Nephron (organoid): ENCODE results near the gene GALNT7.

Experiments used
- H3K27ac Mint-ChIP-seq, 3 experiments: 2 replicates each; pipeline ENCODE4 v1.8.0; 2020; ENCODE audit warnings: mixed read lengths in 3 of 3, mild to moderate bottlenecking in 2 of 3, moderate library complexity in 1 of 3
- H3K27me3 Mint-ChIP-seq: 2 replicates; pipeline ENCODE4 v1.8.0; 2021; ENCODE audit warnings: low read depth, mild to moderate bottlenecking, moderate library complexity, mixed read lengths
- H3K36me3 Mint-ChIP-seq: 2 replicates; pipeline ENCODE4 v1.8.0; 2020; ENCODE audit warnings: low read depth, mixed read lengths
- H3K4me1 Mint-ChIP-seq: 2 replicates; pipeline ENCODE4 v1.8.0; 2020; ENCODE audit warnings: mixed read lengths
- H3K4me3 Mint-ChIP-seq, 3 experiments: 2 replicates each; pipeline ENCODE4 v1.8.0; 2020; ENCODE audit warnings: mild to moderate bottlenecking in 3 of 3, mixed read lengths in 3 of 3, moderate library complexity in 2 of 3
- H3K9me3 Mint-ChIP-seq: 2 replicates; pipeline ENCODE4 v1.8.0; 2020; ENCODE audit warnings: mixed read lengths
- TF ChIP-seq, protein P1 (sequence below), 3 experiments: fragments of 200-600 bp; sonication (generic); IDR thresholded peaks; one replicate each; pipeline ENCODE4 v1.5.0; 2021; ENCODE audit warnings: antibody characterized with exemption in 3 of 3; ENCODE audit not compliant: unreplicated experiment in 3 of 3

The GALNT7 gene

DNA sequence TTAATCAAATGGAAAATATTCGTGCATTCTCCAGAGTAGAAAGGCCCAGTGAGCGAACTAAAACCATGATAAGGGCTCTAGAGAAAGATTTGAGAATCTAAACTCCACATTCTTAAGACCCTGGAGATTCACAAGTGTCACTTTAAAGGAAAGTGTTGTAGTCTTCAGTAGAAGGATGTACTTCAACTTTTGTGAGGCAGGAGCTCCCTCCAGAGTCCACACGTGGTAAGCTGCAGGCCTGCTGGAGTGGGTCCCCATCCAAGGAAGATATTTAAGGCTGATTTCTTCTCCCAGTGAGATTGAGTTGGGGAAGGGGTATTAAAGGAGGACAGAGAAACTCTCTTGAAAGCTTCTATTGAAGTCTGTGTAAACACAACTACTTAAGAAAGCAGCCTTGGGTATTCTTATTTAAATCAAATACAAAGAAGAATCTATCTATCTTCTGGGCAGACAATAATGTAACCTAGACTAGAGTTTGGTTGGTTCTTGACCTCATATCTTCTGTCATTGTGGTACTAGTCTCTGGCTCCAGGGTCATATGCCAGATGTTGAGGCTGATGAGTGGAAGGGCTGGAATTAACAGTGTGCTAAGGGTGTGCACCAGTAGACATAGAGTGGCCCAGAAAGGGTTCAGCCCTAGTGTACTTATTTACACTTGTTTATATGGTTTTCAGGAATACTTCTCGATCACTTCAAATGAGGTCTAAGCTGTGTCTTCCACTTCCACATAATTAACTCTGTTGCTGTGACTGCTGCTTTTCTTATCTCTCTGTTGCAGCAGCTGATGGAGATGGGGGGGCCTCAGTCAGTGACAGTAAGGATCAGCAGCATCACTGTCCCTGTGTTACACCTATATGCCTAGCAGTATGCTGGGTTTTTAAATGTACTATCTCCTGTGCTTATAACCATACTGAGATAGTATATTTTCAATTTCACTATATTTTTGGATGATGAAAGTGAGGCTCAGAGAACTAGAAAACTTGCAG, 89.4 kb downstream of the GALNT7 start:
- TF ChIP-seq, protein P1, sequence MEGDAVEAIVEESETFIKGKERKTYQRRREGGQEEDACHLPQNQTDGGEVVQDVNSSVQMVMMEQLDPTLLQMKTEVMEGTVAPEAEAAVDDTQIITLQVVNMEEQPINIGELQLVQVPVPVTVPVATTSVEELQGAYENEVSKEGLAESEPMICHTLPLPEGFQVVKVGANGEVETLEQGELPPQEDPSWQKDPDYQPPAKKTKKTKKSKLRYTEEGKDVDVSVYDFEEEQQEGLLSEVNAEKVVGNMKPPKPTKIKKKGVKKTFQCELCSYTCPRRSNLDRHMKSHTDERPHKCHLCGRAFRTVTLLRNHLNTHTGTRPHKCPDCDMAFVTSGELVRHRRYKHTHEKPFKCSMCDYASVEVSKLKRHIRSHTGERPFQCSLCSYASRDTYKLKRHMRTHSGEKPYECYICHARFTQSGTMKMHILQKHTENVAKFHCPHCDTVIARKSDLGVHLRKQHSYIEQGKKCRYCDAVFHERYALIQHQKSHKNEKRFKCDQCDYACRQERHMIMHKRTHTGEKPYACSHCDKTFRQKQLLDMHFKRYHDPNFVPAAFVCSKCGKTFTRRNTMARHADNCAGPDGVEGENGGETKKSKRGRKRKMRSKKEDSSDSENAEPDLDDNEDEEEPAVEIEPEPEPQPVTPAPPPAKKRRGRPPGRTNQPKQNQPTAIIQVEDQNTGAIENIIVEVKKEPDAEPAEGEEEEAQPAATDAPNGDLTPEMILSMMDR (IDR thresholded peaks at IDR 0.05; ENCODE audit: unreplicated experiment in 3 of 3): peak; percentile 78 to 88 (median 83)
- Mint-ChIP-seq H3K27ac (no peak overlapping the region), H3K27me3 (peaks cover 6% of the 10 kb centered on the region), H3K9me3 (no peaks in the 10 kb centered on the region), H3K36me3 (no peaks in the 10 kb centered on the region), H3K4me3 (no peak overlapping the region), H3K4me1 (peaks cover 3% of the 10 kb centered on the region)

DNA sequence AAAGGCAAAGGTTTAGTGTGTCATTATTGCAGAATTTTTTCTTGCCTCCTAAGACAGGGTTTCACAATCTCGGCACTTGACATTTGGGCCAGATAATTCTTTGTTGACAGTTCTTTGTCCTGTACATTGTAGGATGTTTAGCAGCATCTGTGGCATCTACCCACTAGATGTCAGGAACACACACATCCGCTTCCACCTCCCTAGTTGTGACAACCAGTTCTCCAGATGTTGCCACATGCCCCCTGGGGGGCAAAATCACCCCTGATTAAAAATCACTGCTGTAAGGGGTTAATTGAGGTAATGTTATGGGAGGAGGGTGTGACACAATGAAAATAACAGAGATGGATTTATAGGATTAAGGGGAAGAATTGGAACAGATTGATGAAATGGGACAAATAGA, 90.3 kb downstream of the GALNT7 start:
- H3K4me1 Mint-ChIP-seq: peaks cover 4% of the 10 kb centered on the region
- H3K36me3 Mint-ChIP-seq: no peaks in the 10 kb centered on the region
- peaks cover 6% of the 10 kb centered on the region for H3K27me3 Mint-ChIP-seq
- TF ChIP-seq, protein P1 (IDR thresholded peaks at IDR 0.05; ENCODE audit: unreplicated experiment in 3 of 3): no peak
- no peak overlapping the region for H3K27ac Mint-ChIP-seq
- no peak overlapping the region for H3K4me3 Mint-ChIP-seq
- H3K9me3 Mint-ChIP-seq: no peaks in the 10 kb centered on the region

DNA sequence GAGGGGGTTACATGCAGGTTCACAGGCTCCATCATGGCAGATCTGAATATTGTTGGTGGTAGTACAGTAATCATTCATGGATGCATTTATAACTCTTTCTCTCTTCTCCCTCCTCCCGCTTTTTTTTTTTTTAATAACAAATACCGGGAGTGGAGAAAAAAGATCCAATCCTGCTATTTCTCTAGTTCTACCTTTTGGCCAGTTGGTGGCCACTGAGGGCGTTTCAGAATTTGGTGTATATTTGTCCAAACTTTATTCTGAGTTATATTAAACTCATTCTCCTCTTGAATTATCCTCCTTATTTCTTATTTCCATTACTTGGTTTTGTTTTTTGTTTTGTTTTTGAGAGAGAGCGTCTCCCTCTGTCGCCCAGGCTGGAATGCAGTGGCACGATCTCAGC, 90.7 kb downstream of the GALNT7 start:
- TF ChIP-seq, protein P1 (IDR thresholded peaks at IDR 0.05; ENCODE audit: unreplicated experiment in 3 of 3): no peak
- Mint-ChIP-seq H3K36me3 (no peaks in the 10 kb centered on the region), H3K4me3 (no peak overlapping the region), H3K9me3 (no peaks in the 10 kb centered on the region), H3K27me3 (peaks cover 6% of the 10 kb centered on the region), H3K27ac (no peak overlapping the region), H3K4me1 (peaks cover 8% of the 10 kb centered on the region)

DNA sequence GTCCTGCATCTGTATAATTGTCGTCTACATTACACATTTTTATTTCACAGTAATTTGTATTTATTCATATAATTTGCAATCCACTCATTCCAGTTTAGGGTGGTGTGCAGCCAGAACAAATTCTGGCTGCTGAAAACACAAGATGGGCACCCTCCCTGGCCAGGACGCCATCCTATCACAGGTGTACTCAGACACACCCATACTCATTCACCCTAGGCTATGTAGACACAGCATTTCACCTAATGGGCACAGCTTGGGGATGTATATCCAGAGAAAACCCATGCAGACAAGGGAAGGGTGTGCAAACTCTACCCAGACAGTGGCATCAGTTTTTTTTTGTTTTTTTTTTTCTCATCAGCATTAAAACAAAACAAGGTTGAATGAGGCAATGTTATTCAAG, 92.4 kb downstream of the GALNT7 start:
- Mint-ChIP-seq H3K27ac (no peak overlapping the region), H3K4me1 (peaks cover 25% of the 10 kb centered on the region), H3K9me3 (no peaks in the 10 kb centered on the region), H3K4me3 (no peak overlapping the region), H3K27me3 (no peaks in the 10 kb centered on the region), H3K36me3 (no peaks in the 10 kb centered on the region)
- TF ChIP-seq, protein P1 (IDR thresholded peaks at IDR 0.05; ENCODE audit: unreplicated experiment in 3 of 3): no peak

DNA sequence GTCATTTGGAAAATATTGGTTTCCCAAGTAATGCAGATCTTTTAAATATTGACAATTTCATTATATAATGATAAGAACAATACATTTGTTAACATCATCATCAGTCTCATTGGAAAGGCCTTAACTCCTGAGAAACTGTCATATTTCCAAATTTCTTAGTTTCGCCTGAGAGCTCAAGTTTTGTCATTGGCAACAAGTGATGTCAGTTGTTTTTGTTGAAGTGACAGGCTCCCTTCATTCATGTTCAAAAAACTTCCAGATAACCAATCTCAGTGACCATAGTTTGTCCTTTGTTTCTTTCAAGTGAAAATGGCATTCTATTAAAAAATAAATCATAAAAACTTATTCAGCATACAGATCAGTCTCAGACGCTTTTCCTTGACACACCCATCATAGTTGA, 93.8 kb downstream of the GALNT7 start:
- H3K27ac Mint-ChIP-seq: no peak overlapping the region
- no peaks in the 10 kb centered on the region for H3K27me3 Mint-ChIP-seq
- no peaks in the 10 kb centered on the region for H3K9me3 Mint-ChIP-seq
- TF ChIP-seq, protein P1 (IDR thresholded peaks at IDR 0.05; ENCODE audit: unreplicated experiment in 3 of 3): no peak
- peaks cover 30% of the 10 kb centered on the region for H3K4me1 Mint-ChIP-seq
- H3K4me3 Mint-ChIP-seq: no peak overlapping the region
- H3K36me3 Mint-ChIP-seq: no peaks in the 10 kb centered on the region
